ENCODE results near the gene CLEC3B. TPM values are rescaled to one million over a fixed set of nuclear protein-coding genes. Genes with fewer than 3 reads are reported as not detected.

CLEC3B gene
- total and polyA plus RNA-seq, 9 donors: 2.9 to 63.5 (median 12.2) TPM

- no peak overlapping the region for H3K27ac ChIP-seq
- intact Hi-C loops (cut with DNase I): loop anchor here in 1 of 4 donors (10.0 kb wide), 1 partner anchor 163 kb away; no protein-coding TSS in a partner anchor
- TF ChIP-seq POLR2A (IDR thresholded peaks at IDR 0.05) (no peak), EP300 (IDR thresholded peaks at IDR 0.05) (no peak), CTCF (IDR thresholded peaks at IDR 0.05) (no peak)
- no peaks in the 10 kb centered on the region for H3K9me3 ChIP-seq
- WGBS, 3 donors: 76 to 91% (median 78%) methylated on average over 3 of the region's 3 CpGs
- H3K4me1 ChIP-seq (ENCODE audit: insufficient read depth): peaks cover 1% of the 10 kb centered on the region
- H3K36me3 ChIP-seq: no peaks in the 10 kb centered on the region
- H3K27me3 ChIP-seq: no peaks in the 10 kb centered on the region
- DNase-seq: no peak
- H3K4me3 ChIP-seq: no peak overlapping the region
These were observed 16.1 kb downstream of the CLEC3B start for GRCh38 chr3:45042162-45042561.

- Histone ChIP-seq H3K27me3 (no peaks in the 10 kb centered on the region), H3K36me3 (no peaks in the 10 kb centered on the region), H3K9me3 (no peaks in the 10 kb centered on the region), H3K27ac (no peak overlapping the region), H3K4me3 (no peak overlapping the region), H3K4me1 (ENCODE audit: insufficient read depth) (peaks cover 1% of the 10 kb centered on the region)
- intact Hi-C loops (cut with DNase I): loop anchor here in 1 of 4 donors (10.0 kb wide), 1 partner anchor 161 kb away; no protein-coding TSS in a partner anchor
- WGBS, 3 donors: 22 to 37% (median 31%) methylated on average over 2 of the region's 2 CpGs
- TF ChIP-seq EP300 (IDR thresholded peaks at IDR 0.05) (no peak), CTCF (IDR thresholded peaks at IDR 0.05) (no peak), POLR2A (IDR thresholded peaks at IDR 0.05) (no peak)
- no peak for DNase-seq
These were observed 17.7 kb downstream of the CLEC3B start for GRCh38 chr3:45043728-45044299.

GRCh38 chr3:45048244-45048643, 22.1 kb downstream of the CLEC3B start:
- intact Hi-C loops (cut with DNase I): loop anchor here in 1 of 4 donors (10.0 kb wide), 1 partner anchor 157 kb away; no protein-coding TSS in a partner anchor

GRCh38 chr3:45049807-45050206, 23.7 kb downstream of the CLEC3B start:
- TF ChIP-seq POLR2A (IDR thresholded peaks at IDR 0.05) (no peak), EP300 (IDR thresholded peaks at IDR 0.05) (no peak), CTCF (IDR thresholded peaks at IDR 0.05) (no peak)
- DNase-seq: no peak
- no peaks in the 10 kb centered on the region for H3K27me3 ChIP-seq
- no peak overlapping the region for H3K4me3 ChIP-seq
- no peak overlapping the region for H3K27ac ChIP-seq
- no peaks in the 10 kb centered on the region for H3K9me3 ChIP-seq
- no peaks in the 10 kb centered on the region for H3K36me3 ChIP-seq
- WGBS, 3 donors: 61 to 63% (median 63%) methylated on average over 4 of the region's 4 CpGs
- no peaks in the 10 kb centered on the region for H3K4me1 ChIP-seq (ENCODE audit: insufficient read depth)
- intact Hi-C loops (cut with DNase I): loop anchor here in 1 of 4 donors (10.0 kb wide), 1 partner anchor 155 kb away; no protein-coding TSS in a partner anchor

More at GRCh38 chr3:45048244-45048643, 22.1 kb downstream of the CLEC3B start:
- no peak for TF ChIP-seq CTCF (IDR thresholded peaks at IDR 0.05)
- no peak for TF ChIP-seq EP300 (IDR thresholded peaks at IDR 0.05)
- TF ChIP-seq POLR2A (IDR thresholded peaks at IDR 0.05): no peak
- no peak for DNase-seq
- no peaks in the 10 kb centered on the region for H3K36me3 ChIP-seq
- H3K4me3 ChIP-seq: no peak overlapping the region
- H3K27me3 ChIP-seq: no peaks in the 10 kb centered on the region
- no peak overlapping the region for H3K27ac ChIP-seq
- H3K4me1 ChIP-seq (ENCODE audit: insufficient read depth): no peaks in the 10 kb centered on the region
- 44 to 78% (median 53%) methylated on average over 4 of the region's 4 CpGs for WGBS, 3 donors
- no peaks in the 10 kb centered on the region for H3K9me3 ChIP-seq

Measured in ovary (tissue), 9 donors.